Panc1 (cell line): Measurements from ENCODE around the gene SPSB3. TPM values are rescaled to one million over a fixed set of nuclear protein-coding genes. Genes with fewer than 3 reads are reported as not detected.

Source experiments
- ATAC-seq: fragments of 200-7000 bp; cut with Tn5 transposase; 2 replicates; pipeline ENCODE4 v1.9.1; 2020; ENCODE audit warnings: mild to moderate bottlenecking, moderate library complexity
- BruUV-seq: library from RNA; stranded (reverse); fragments of 400-500 nt; replicated peaks from 2 replicates; lab custom pipeline; 2021; lab: Mats Ljungman, UMichigan
- CTCF ChIA-PET: fragments of 300-600 bp; sonication (Branson Sonifier 250); formaldehyde crosslinking; loops from one replicate; lab custom pipeline; 2022; ENCODE audit warnings: antibody characterized with exemption; lab: Charles Lee
- POLR2A ChIA-PET: fragments of 300-600 bp; sonication (Branson Sonifier 250); formaldehyde crosslinking; loops from one replicate; lab custom pipeline; 2022; ENCODE audit warnings: antibody characterized with exemption; lab: Charles Lee
- DNase-seq: peaks from one replicate; pipeline ENCODE4 v3.0.0-alpha.2; 2010; ENCODE audit warnings: low read depth, low spot score
- H3K27ac ChIP-seq: 2 replicates; pipeline ENCODE4 v1.5.1; 2011; ENCODE audit warnings: mild to moderate bottlenecking, low read length, inconsistent platforms
- H3K27me3 ChIP-seq: fragments of 200-500 bp; sonication (Bioruptor generic); 2 replicates; pipeline ENCODE4 v1.6.0; 2014; ENCODE audit warnings: low read length, inconsistent platforms; ENCODE audit not compliant: control insufficient read depth, insufficient read depth
- H3K36me3 ChIP-seq: fragments of 200-500 bp; sonication (Bioruptor generic); 2 replicates; pipeline ENCODE4 v1.5.1; 2014; ENCODE audit warnings: inconsistent platforms, mild to moderate bottlenecking, low read length, moderate library complexity; ENCODE audit not compliant: control insufficient read depth, insufficient read depth
- H3K4me1 ChIP-seq: 2 replicates; pipeline ENCODE4 v1.5.1; 2011; ENCODE audit warnings: inconsistent platforms, mild to moderate bottlenecking, low read length, moderate library complexity; ENCODE audit not compliant: control insufficient read depth, insufficient read depth
- H3K4me3 ChIP-seq, 2 experiments: 2 replicates each; pipeline ENCODE4 v1.5.1; 2011 to 2012; ENCODE audit warnings: low read depth in 2 of 2, low read length in 2 of 2, mild to moderate bottlenecking in 2 of 2, inconsistent platforms in 1 of 2, moderate library complexity in 1 of 2
- H3K9me3 ChIP-seq: fragments of 200-500 bp; sonication (Bioruptor generic); 2 replicates; pipeline ENCODE4 v1.5.1; 2014; ENCODE audit warnings: low read depth, mild to moderate bottlenecking, inconsistent platforms, low read length, moderate library complexity; ENCODE audit not compliant: control insufficient read depth, insufficient read depth
- CTCF ChIP-seq: fragments of 450-650 bp; IDR thresholded peaks from 2 replicates; pipeline ENCODE4 v1.5.1; 2017; ENCODE audit warnings: mild to moderate bottlenecking
- POLR2AphosphoS5 ChIP-seq: IDR thresholded peaks from 2 replicates; pipeline ENCODE4 v1.6.1; 2012; ENCODE audit warnings: mild to moderate bottlenecking, low read depth, low read length, moderate library complexity
- REST ChIP-seq, 2 experiments: IDR thresholded peaks; 2 replicates each; pipeline ENCODE4 v1.6.1; 2011 to 2012; ENCODE audit warnings: low read depth in 2 of 2, control low read depth in 1 of 2, low read length in 1 of 2, mild to moderate bottlenecking in 1 of 2, moderate library complexity in 1 of 2; ENCODE audit not compliant: insufficient read depth in 1 of 2
- SIN3A ChIP-seq: IDR thresholded peaks from 2 replicates; pipeline ENCODE4 v1.6.1; 2012; ENCODE audit warnings: low read depth, mild to moderate bottlenecking, low read length, moderate library complexity, borderline replicate concordance; ENCODE audit not compliant: insufficient read depth
- TCF7L2 ChIP-seq: IDR thresholded peaks from 2 replicates; pipeline ENCODE4 v1.6.1; 2011; ENCODE audit warnings: mild to moderate bottlenecking, low read depth, low read length, inconsistent platforms
- in situ Hi-C: cut with HindIII; loops from 2 replicates; pipeline ENCODE4 v1.10.0; 2016; ENCODE audit warnings: low sequenced_read_pairs, low pct_unique_long_range_greater_than_20kb
- intact Hi-C: fragments of 100-400 bp; cut with micrococcal nuclease; formaldehyde crosslinking; loops from one replicate; pipeline ENCODE4 v1.10.0; 2022; ENCODE audit not compliant: unreplicated experiment
- total RNA-seq: library from RNA; stranded (reverse); gene quantifications from one replicate; pipeline ENCODE4 v1.2.1, GENCODE V29; 2021; ENCODE audit not compliant: unreplicated experiment

The SPSB3 gene
- total RNA-seq, 1 experiment from 2014 or later = 23.0 TPM

GRCh38 chr16:1787322-1788094 lies 5.1 kb upstream of the SPSB3 start:
- ATAC-seq (no peak), DNase-seq (no peak)
- CTCF ChIA-PET = interaction anchor here (0.6 kb wide), 1 partner anchor 103 kb away, joined by 7 read pairs; no protein-coding TSS in a partner anchor
- no peaks in the 10 kb centered on the region for H3K27me3 ChIP-seq
- BruUV-seq = no TSS peak
- no peak for TF ChIP-seq TCF7L2
- TF ChIP-seq POLR2AphosphoS5 = no peak
- no peak overlapping the region for H3K27ac ChIP-seq
- H3K4me1 ChIP-seq = no peaks in the 10 kb centered on the region
- no peak overlapping the region for H3K4me3 ChIP-seq
- intact Hi-C loops (no loop called here), in situ Hi-C loops (no loop called here)
- no peaks in the 10 kb centered on the region for H3K9me3 ChIP-seq
- POLR2A ChIA-PET = no interaction called here
- H3K36me3 ChIP-seq = peaks cover 3% of the 10 kb centered on the region; the same call in 1 of the 2 replicates

- Histone ChIP-seq H3K27ac (no peak overlapping the region), H3K9me3 (no peaks in the 10 kb centered on the region), H3K4me1 (no peaks in the 10 kb centered on the region), H3K27me3 (no peaks in the 10 kb centered on the region), H3K4me3 (no peak overlapping the region), H3K36me3 (peaks cover 3% of the 10 kb centered on the region; the same call in 1 of the 2 replicates)
- intact Hi-C loops = no loop called here
- DNase-seq = no peak
- ChIA-PET POLR2A (no interaction called here), CTCF (no interaction called here)
- TF ChIP-seq CTCF (no peak), TCF7L2 (no peak), SIN3A (no peak), POLR2AphosphoS5 (no peak), REST (IDR thresholded peaks at IDR 0.05; ENCODE audit: insufficient read depth in 1 of 2, low read depth in 2 of 2, low read length in 1 of 2) (no peak)
- ATAC-seq = no peak
- in situ Hi-C loops = no loop called here
- no TSS peak for BruUV-seq
Observed at GRCh38 chr16:1787056-1787321, 4.6 kb upstream of the SPSB3 start.
